Measurements from ENCODE around the gene USP37.

DNA sequence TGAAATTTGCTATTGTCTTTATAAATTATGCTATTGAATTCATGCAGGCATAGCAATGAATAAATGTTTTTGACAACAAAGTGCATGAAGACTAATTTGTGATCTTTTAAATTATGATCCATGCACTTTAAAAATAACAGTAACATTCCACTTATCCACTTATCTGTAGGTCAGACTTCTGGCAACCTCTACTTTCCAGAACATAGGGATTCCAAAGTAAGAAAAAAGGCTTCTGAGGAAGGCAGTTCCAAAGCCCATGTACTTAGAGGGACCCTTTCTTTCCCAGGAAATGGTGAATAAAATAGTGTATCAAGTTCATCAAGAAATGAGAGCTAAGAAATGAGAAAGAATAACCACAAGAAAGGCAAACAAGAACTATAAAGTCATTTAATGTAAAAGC, 90.9 kb downstream of the USP37 start:
- TF ChIP-seq POLR2A (IDR thresholded peaks at IDR 0.05), result no peak
- TF ChIP-seq, protein P1, sequence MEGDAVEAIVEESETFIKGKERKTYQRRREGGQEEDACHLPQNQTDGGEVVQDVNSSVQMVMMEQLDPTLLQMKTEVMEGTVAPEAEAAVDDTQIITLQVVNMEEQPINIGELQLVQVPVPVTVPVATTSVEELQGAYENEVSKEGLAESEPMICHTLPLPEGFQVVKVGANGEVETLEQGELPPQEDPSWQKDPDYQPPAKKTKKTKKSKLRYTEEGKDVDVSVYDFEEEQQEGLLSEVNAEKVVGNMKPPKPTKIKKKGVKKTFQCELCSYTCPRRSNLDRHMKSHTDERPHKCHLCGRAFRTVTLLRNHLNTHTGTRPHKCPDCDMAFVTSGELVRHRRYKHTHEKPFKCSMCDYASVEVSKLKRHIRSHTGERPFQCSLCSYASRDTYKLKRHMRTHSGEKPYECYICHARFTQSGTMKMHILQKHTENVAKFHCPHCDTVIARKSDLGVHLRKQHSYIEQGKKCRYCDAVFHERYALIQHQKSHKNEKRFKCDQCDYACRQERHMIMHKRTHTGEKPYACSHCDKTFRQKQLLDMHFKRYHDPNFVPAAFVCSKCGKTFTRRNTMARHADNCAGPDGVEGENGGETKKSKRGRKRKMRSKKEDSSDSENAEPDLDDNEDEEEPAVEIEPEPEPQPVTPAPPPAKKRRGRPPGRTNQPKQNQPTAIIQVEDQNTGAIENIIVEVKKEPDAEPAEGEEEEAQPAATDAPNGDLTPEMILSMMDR (IDR thresholded peaks at IDR 0.05), result no peak

All from lower leg skin (tissue), 3 donors.